ENCODE measurements around the gene CDKAL1.

CDKAL1 gene

DNA sequence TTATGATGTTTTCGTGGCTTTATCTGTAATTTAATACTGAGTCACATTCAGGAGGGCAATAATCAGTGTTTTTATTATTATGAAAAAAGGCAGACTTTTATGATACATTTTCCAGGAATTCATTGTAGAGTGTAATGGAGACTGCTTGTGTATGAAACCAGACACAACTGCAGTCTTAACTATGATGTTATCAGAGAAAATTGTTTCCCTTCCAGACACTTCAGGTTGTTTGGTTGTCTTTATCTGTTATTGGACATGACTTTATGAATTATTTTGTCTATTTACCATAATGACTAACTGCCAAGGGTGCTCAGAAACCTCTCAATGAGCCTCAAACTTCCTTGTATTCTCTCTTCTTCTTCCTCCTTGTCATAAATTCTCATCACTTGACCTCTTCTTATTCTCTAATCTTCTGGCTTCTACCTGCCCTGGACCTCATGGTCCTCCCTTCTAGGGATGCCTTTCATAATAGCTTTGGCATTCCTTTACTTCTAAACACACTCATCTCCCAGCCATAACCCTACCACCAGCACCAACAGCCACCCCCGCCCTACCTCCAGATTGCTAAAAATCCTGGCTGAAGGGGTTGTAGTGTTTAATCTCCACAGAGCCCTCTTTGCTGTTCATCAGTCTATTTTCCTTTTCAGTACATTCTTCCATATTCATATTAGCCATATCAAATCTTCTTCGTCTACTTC lies 492.5 kb downstream of the CDKAL1 start:
- no peaks in the 10 kb centered on the region for H3K79me1 ChIP-seq (ENCODE audit: low read depth, low read length)

GRCh38 chr6:21027507-21027906 lies 493.2 kb downstream of the CDKAL1 start:
- H4K8ac ChIP-seq (ENCODE audit: low read depth, low read length) = no peak overlapping the region
- no peak overlapping the region for H3K9ac ChIP-seq (ENCODE audit: low read depth, low read length, poor library complexity)
- H3K36me3 ChIP-seq (replicated peaks in 1 of 2; ENCODE audit: control insufficient read depth in 2 of 2, insufficient read depth in 2 of 2, low read length in 2 of 2) = no peaks in the 10 kb centered on the region
- H3K27ac ChIP-seq (replicated peaks; ENCODE audit: low read length) = no peak overlapping the region
- H3K4me1 ChIP-seq (ENCODE audit: control insufficient read depth in 2 of 2, insufficient read depth in 1 of 2, low read depth in 1 of 2, low read length in 2 of 2) = peaks cover 0 to 2% of the 10 kb centered on the region in 2 donors
- H3K4ac ChIP-seq (ENCODE audit: low read length) = no peak overlapping the region
- H3K18ac ChIP-seq (ENCODE audit: low read length) = no peak overlapping the region
- no peaks in the 10 kb centered on the region for H3K79me1 ChIP-seq (ENCODE audit: low read depth, low read length)
- H2BK120ac ChIP-seq (ENCODE audit: low read depth, low read length) = no peak overlapping the region
- no peak overlapping the region for H3K4me3 ChIP-seq (ENCODE audit: low read length in 2 of 2)
- no peak overlapping the region for H2BK15ac ChIP-seq (ENCODE audit: low read length)
- no peak overlapping the region for H2AFZ ChIP-seq (ENCODE audit: low read length)
- no peak for DNase-seq (ENCODE audit: low spot score)
- H2BK5ac ChIP-seq (ENCODE audit: low read length) = no peak overlapping the region
- no peak overlapping the region for H2AK5ac ChIP-seq (ENCODE audit: low read depth, low read length)
- WGBS, 2 donors (ENCODE audit: extremely low coverage in 2 of 2, insufficient read length in 2 of 2, insufficient replicate concordance in 1 of 2) = no CpG with 5 or more reads among the region's 2 CpGs
- H3K9me3 ChIP-seq (replicated peaks in 1 of 2; ENCODE audit: control insufficient read depth in 2 of 2, insufficient read depth in 1 of 2, low read depth in 1 of 2, low read length in 2 of 2) = peaks cover 0 to 9% of the 10 kb centered on the region in 2 donors
- H3K4me2 ChIP-seq (ENCODE audit: insufficient read depth, low read length, poor library complexity, severe bottlenecking) = no peak overlapping the region
- no peaks in the 10 kb centered on the region for H3K27me3 ChIP-seq (ENCODE audit: control insufficient read depth in 3 of 3, insufficient read depth in 3 of 3, low read depth in 1 of 3, low read length in 3 of 3)
- no peak overlapping the region for H3K14ac ChIP-seq (ENCODE audit: low read length)
- no peak overlapping the region for H2BK12ac ChIP-seq (ENCODE audit: low read length)
- no peak overlapping the region for H3K23ac ChIP-seq (ENCODE audit: low read depth, low read length, poor library complexity)
- no peak overlapping the region for H4K91ac ChIP-seq (ENCODE audit: low read depth, low read length, poor library complexity)

More for the DNA sequence above, 492.5 kb downstream of the CDKAL1 start:
- H4K8ac ChIP-seq (ENCODE audit: low read depth, low read length) = no peak overlapping the region
- no peak overlapping the region for H2AK5ac ChIP-seq (ENCODE audit: low read depth, low read length)
- H3K4me2 ChIP-seq (ENCODE audit: insufficient read depth, low read length, poor library complexity, severe bottlenecking) = no peak overlapping the region
- no peaks in the 10 kb centered on the region for H3K27me3 ChIP-seq (ENCODE audit: control insufficient read depth in 3 of 3, insufficient read depth in 3 of 3, low read depth in 1 of 3, low read length in 3 of 3)
- H2BK15ac ChIP-seq (ENCODE audit: low read length) = no peak overlapping the region
- no peak overlapping the region for H3K4me3 ChIP-seq (ENCODE audit: low read length in 2 of 2)
- H2BK12ac ChIP-seq (ENCODE audit: low read length) = no peak overlapping the region
- H3K4ac ChIP-seq (ENCODE audit: low read length) = no peak overlapping the region
- no peak overlapping the region for H3K18ac ChIP-seq (ENCODE audit: low read length)
- no peak overlapping the region for H2BK120ac ChIP-seq (ENCODE audit: low read depth, low read length)
- peaks cover 0 to 11% of the 10 kb centered on the region in 2 donors for H3K9me3 ChIP-seq (replicated peaks in 1 of 2; ENCODE audit: control insufficient read depth in 2 of 2, insufficient read depth in 1 of 2, low read depth in 1 of 2, low read length in 2 of 2)
- H2BK5ac ChIP-seq (ENCODE audit: low read length) = no peak overlapping the region
- H3K4me1 ChIP-seq (ENCODE audit: control insufficient read depth in 2 of 2, insufficient read depth in 1 of 2, low read depth in 1 of 2, low read length in 2 of 2) = peaks cover 0 to 4% of the 10 kb centered on the region in 2 donors
- no peak overlapping the region for H4K91ac ChIP-seq (ENCODE audit: low read depth, low read length, poor library complexity)
- no peak overlapping the region for H3K27ac ChIP-seq (replicated peaks; ENCODE audit: low read length)
- no peak for DNase-seq (ENCODE audit: low spot score)
- no peak overlapping the region for H3K9ac ChIP-seq (ENCODE audit: low read depth, low read length, poor library complexity)
- H2AFZ ChIP-seq (ENCODE audit: low read length) = no peak overlapping the region
- no peaks in the 10 kb centered on the region for H3K36me3 ChIP-seq (replicated peaks in 1 of 2; ENCODE audit: control insufficient read depth in 2 of 2, insufficient read depth in 2 of 2, low read length in 2 of 2)
- WGBS, 2 donors (ENCODE audit: extremely low coverage in 2 of 2, insufficient read length in 2 of 2, insufficient replicate concordance in 1 of 2) = 100% methylated on average over 1 of the region's 3 CpGs; no CpG with 5 or more reads in 1 of the 2 donors
- H3K14ac ChIP-seq (ENCODE audit: low read length) = no peak overlapping the region
- H3K23ac ChIP-seq (ENCODE audit: low read depth, low read length, poor library complexity) = no peak overlapping the region

- Histone ChIP-seq H3K4me1 (ENCODE audit: control insufficient read depth in 2 of 2, insufficient read depth in 1 of 2, low read depth in 1 of 2, low read length in 2 of 2) (no peaks in the 10 kb centered on the region), H2BK5ac (ENCODE audit: low read length) (no peak overlapping the region), H2BK15ac (ENCODE audit: low read length) (no peak overlapping the region), H3K4me2 (ENCODE audit: insufficient read depth, low read length, poor library complexity, severe bottlenecking) (no peak overlapping the region), H3K79me1 (ENCODE audit: low read depth, low read length) (no peaks in the 10 kb centered on the region), H3K27ac (replicated peaks; ENCODE audit: low read length) (no peak overlapping the region), H3K14ac (ENCODE audit: low read length) (no peak overlapping the region), H4K8ac (ENCODE audit: low read depth, low read length) (no peak overlapping the region), H3K23ac (ENCODE audit: low read depth, low read length, poor library complexity) (no peak overlapping the region), H3K9me3 (replicated peaks in 1 of 2; ENCODE audit: control insufficient read depth in 2 of 2, insufficient read depth in 1 of 2, low read depth in 1 of 2, low read length in 2 of 2) (peaks cover 0 to 5% of the 10 kb centered on the region in 2 donors), H4K91ac (ENCODE audit: low read depth, low read length, poor library complexity) (no peak overlapping the region), H3K27me3 (ENCODE audit: control insufficient read depth in 3 of 3, insufficient read depth in 3 of 3, low read depth in 1 of 3, low read length in 3 of 3) (no peaks in the 10 kb centered on the region), H3K9ac (ENCODE audit: low read depth, low read length, poor library complexity) (no peak overlapping the region), H3K4ac (ENCODE audit: low read length) (no peak overlapping the region), H2AK5ac (ENCODE audit: low read depth, low read length) (no peak overlapping the region), H3K4me3 (ENCODE audit: low read length in 2 of 2) (no peak overlapping the region), H3K18ac (ENCODE audit: low read length) (no peak overlapping the region), H2BK120ac (ENCODE audit: low read depth, low read length) (no peak overlapping the region), H3K36me3 (replicated peaks in 1 of 2; ENCODE audit: control insufficient read depth in 2 of 2, insufficient read depth in 2 of 2, low read length in 2 of 2) (no peaks in the 10 kb centered on the region), H2AFZ (ENCODE audit: low read length) (no peak overlapping the region), H2BK12ac (ENCODE audit: low read length) (no peak overlapping the region)
- WGBS, 2 donors (ENCODE audit: extremely low coverage in 2 of 2, insufficient read length in 2 of 2, insufficient replicate concordance in 1 of 2) = no CpG with 5 or more reads among the region's 5 CpGs
- no peak for DNase-seq (ENCODE audit: low spot score)
Measured at GRCh38 chr6:21031182-21031581, 496.9 kb downstream of the CDKAL1 start.

DNA sequence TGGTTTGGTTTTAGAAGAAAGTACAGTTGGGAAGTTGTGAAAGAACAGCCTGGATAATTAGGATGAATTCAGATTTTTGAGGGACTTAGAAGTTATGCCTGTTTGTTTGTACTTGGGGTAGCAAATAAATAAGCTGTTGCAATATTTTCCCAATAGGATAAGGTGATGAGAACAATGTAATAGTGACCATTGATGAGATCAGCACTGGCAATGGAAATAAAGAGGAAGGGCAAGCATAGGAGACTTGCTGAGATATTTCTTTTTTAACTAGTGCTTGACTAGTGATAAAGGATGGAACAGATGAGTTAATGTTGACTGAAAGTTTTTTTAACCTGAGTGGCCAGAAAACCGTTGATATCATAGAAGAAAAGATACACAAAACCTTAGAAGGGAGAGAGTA lies 498.8 kb downstream of the CDKAL1 start:
- no peak overlapping the region for H2BK12ac ChIP-seq (ENCODE audit: low read length)
- H3K4me1 ChIP-seq (ENCODE audit: control insufficient read depth in 2 of 2, insufficient read depth in 1 of 2, low read depth in 1 of 2, low read length in 2 of 2) = no peaks in the 10 kb centered on the region
- no peak overlapping the region for H3K9ac ChIP-seq (ENCODE audit: low read depth, low read length, poor library complexity)
- H2AK5ac ChIP-seq (ENCODE audit: low read depth, low read length) = no peak overlapping the region
- WGBS, 2 donors (ENCODE audit: extremely low coverage in 2 of 2, insufficient read length in 2 of 2, insufficient replicate concordance in 1 of 2) = no CpG with 5 or more reads among the region's 1 CpG
- H3K4me2 ChIP-seq (ENCODE audit: insufficient read depth, low read length, poor library complexity, severe bottlenecking) = no peak overlapping the region
- H2BK15ac ChIP-seq (ENCODE audit: low read length) = no peak overlapping the region
- no peak overlapping the region for H3K23ac ChIP-seq (ENCODE audit: low read depth, low read length, poor library complexity)
- no peaks in the 10 kb centered on the region for H3K27me3 ChIP-seq (ENCODE audit: control insufficient read depth in 3 of 3, insufficient read depth in 3 of 3, low read depth in 1 of 3, low read length in 3 of 3)
- H3K14ac ChIP-seq (ENCODE audit: low read length) = no peak overlapping the region
- H4K91ac ChIP-seq (ENCODE audit: low read depth, low read length, poor library complexity) = no peak overlapping the region
- no peak for DNase-seq (ENCODE audit: low spot score)
- no peak overlapping the region for H2BK120ac ChIP-seq (ENCODE audit: low read depth, low read length)
- H3K79me1 ChIP-seq (ENCODE audit: low read depth, low read length) = no peaks in the 10 kb centered on the region
- H3K36me3 ChIP-seq (replicated peaks in 1 of 2; ENCODE audit: control insufficient read depth in 2 of 2, insufficient read depth in 2 of 2, low read length in 2 of 2) = no peaks in the 10 kb centered on the region
- no peak overlapping the region for H4K8ac ChIP-seq (ENCODE audit: low read depth, low read length)
- H3K4ac ChIP-seq (ENCODE audit: low read length) = no peak overlapping the region
- H2BK5ac ChIP-seq (ENCODE audit: low read length) = no peak overlapping the region
- H3K9me3 ChIP-seq (replicated peaks in 1 of 2; ENCODE audit: control insufficient read depth in 2 of 2, insufficient read depth in 1 of 2, low read depth in 1 of 2, low read length in 2 of 2) = peaks cover 0 to 3% of the 10 kb centered on the region in 2 donors
- H3K4me3 ChIP-seq (ENCODE audit: low read length in 2 of 2) = no peak overlapping the region
- no peak overlapping the region for H3K27ac ChIP-seq (replicated peaks; ENCODE audit: low read length)
- H3K18ac ChIP-seq (ENCODE audit: low read length) = no peak overlapping the region
- H2AFZ ChIP-seq (ENCODE audit: low read length) = no peak overlapping the region

All from neuronal stem cell (in vitro differentiated cells).